SK-N-SH (cell line): ENCODE measurements around the gene MCAM.

Experiments
- EP300 ChIP-seq, 2 experiments: IDR thresholded peaks; 2 replicates each; pipeline versions ENCODE4 v1.4.0 to v1.6.1; 2012; ENCODE audit warnings: borderline replicate concordance in 1 of 2, low read depth in 1 of 2, low read length in 1 of 2
- MXI1 ChIP-seq: IDR thresholded peaks from 2 replicates; pipeline ENCODE4 v1.6.1; 2012; ENCODE audit warnings: mild to moderate bottlenecking, low read depth, low read length, improper control_type of control experiment
- TF ChIP-seq, protein P1 (sequence below): fragments of 200-600 bp; sonication (generic); IDR thresholded peaks from 2 replicates; pipeline ENCODE4 v1.6.1; 2017; ENCODE audit warnings: antibody characterized with exemption, mild to moderate bottlenecking, moderate library complexity

DNA sequence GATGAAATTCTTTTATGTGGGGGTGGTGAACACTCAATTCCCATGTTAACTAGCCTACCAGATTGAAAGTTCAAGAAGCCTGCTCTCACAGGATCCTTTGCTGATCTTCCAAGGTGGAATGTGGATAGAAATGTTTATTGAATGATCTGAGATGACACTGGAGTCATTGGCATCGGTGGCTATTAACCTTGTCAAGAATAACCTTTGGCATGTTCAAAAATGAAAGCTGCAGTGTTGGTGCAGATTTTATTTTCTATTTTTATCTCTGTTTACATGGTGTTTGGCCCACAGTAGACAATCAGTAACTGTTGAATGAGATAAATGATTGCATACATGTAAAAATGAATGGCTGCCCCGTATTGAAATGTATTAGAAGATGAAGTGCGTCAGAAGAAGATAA lies 19.0 kb downstream of the MCAM start:
- TF ChIP-seq EP300 (IDR thresholded peaks at IDR 0.05; ENCODE audit: borderline replicate concordance in 1 of 2, low read depth in 1 of 2, low read length in 1 of 2) (no peak), MXI1 (no peak)
- TF ChIP-seq, protein P1, sequence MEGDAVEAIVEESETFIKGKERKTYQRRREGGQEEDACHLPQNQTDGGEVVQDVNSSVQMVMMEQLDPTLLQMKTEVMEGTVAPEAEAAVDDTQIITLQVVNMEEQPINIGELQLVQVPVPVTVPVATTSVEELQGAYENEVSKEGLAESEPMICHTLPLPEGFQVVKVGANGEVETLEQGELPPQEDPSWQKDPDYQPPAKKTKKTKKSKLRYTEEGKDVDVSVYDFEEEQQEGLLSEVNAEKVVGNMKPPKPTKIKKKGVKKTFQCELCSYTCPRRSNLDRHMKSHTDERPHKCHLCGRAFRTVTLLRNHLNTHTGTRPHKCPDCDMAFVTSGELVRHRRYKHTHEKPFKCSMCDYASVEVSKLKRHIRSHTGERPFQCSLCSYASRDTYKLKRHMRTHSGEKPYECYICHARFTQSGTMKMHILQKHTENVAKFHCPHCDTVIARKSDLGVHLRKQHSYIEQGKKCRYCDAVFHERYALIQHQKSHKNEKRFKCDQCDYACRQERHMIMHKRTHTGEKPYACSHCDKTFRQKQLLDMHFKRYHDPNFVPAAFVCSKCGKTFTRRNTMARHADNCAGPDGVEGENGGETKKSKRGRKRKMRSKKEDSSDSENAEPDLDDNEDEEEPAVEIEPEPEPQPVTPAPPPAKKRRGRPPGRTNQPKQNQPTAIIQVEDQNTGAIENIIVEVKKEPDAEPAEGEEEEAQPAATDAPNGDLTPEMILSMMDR, result no peak
